ENCODE data around the gene PARP3. TPM values are rescaled to one million over a fixed set of nuclear protein-coding genes. Genes with fewer than 3 reads are reported as not detected.

Gene PARP3
- total and polyA plus RNA-seq, 9 of the 15 experiments (the other 6 are each of a cell fraction or from before 2014, with no cell fraction given): 0.46 to 6.6 (median 4.5) TPM

DNA sequence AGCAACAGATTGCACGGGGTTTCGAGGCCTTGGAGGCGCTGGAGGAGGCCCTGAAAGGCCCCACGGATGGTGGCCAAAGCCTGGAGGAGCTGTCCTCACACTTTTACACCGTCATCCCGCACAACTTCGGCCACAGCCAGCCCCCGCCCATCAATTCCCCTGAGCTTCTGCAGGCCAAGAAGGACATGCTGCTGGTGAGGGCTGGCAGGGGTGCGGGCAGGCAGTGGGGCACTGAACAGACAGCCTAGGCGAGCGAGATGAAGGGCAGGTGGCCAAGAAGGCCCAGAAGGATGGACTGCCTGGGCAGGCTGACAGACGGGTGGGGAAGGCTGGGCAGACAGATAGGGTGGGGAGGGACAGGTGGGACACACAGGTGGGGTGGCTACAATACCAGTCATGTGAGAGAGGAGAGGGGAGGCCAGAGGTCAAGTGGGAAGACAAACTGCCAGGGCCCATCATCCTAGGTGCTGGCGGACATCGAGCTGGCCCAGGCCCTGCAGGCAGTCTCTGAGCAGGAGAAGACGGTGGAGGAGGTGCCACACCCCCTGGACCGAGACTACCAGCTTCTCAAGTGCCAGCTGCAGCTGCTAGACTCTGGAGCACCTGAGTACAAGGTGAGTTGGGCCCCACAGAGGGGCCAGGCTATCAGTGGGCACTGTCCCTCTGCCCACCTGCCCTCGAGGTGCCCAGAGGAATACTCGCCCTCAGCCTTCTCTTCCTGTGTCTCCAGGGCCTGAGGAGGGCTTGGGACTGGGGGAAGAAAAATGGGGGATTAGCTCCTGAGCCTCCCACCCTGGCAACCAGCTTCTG, 3.1 kb downstream of the PARP3 start:
- Histone ChIP-seq H3K9me1 (ENCODE audit: control insufficient read depth, insufficient read depth, low read length) (no peaks in the 10 kb centered on the region), H3K36me3 (ENCODE audit: control insufficient read depth, insufficient read depth, low read length) (peaks cover 3% of the 10 kb centered on the region; the same call in 1 of the 3 replicates), H3K27me3 (ENCODE audit: control insufficient read depth in 2 of 2, insufficient read depth in 2 of 2, low read length in 2 of 2) (no peaks in the 10 kb centered on the region), H3K4me1 (replicated peaks in 1 of 2; ENCODE audit: control insufficient read depth in 2 of 2, insufficient read depth in 2 of 2, low read length in 2 of 2) (peaks cover 12 to 28% of the 10 kb centered on the region in 2 experiments; a peak in 4 of 5 replicates), H4K20me1 (replicated peaks; ENCODE audit: control insufficient read depth, insufficient read depth, low read length) (no peaks in the 10 kb centered on the region), H3K9me3 (replicated peaks; ENCODE audit: control insufficient read depth, insufficient read depth, low read depth, low read length) (no peaks in the 10 kb centered on the region), H3K9ac (ENCODE audit: insufficient read depth in 1 of 2, low read depth in 2 of 2, low read length in 2 of 2) (no peak overlapping the region), H3K4me2 (ENCODE audit: insufficient read depth, low read length) (no peak overlapping the region), H3K79me2 (ENCODE audit: control insufficient read depth, insufficient read depth, low read length) (peaks cover 15% of the 10 kb centered on the region), H3K27ac (ENCODE audit: extremely low read depth, low read depth, low read length) (no peak overlapping the region), H3K4me3 (no peak overlapping the region), H2AFZ (ENCODE audit: low read depth, low read length) (no peak overlapping the region)
- in situ Hi-C loops (cut with MboI) (no loop called here), intact Hi-C loops (cut with micrococcal nuclease) (no loop called here)
- BruUV-seq (replicated peaks): no TSS peak
- ChIA-PET CTCF (ENCODE audit: low intra/inter-chr PET ratio) (no interaction called here), POLR2A (interaction anchor here (1.0 to 1.1 kb wide), 2 partner anchors 9 to 24 kb away, joined by 3 read pairs; no protein-coding TSS in a partner anchor)
- DNase-seq (ENCODE audit: extremely low read depth in 1 of 4, low spot score in 3 of 4): no peak
- WGBS (ENCODE audit: insufficient coverage, low coverage, missing lambda C conversion rate): 33% methylated on average over 7 of the region's 18 CpGs
- no peak for ATAC-seq
- no peak for FAIRE-seq
- TF ChIP-seq, protein P1, sequence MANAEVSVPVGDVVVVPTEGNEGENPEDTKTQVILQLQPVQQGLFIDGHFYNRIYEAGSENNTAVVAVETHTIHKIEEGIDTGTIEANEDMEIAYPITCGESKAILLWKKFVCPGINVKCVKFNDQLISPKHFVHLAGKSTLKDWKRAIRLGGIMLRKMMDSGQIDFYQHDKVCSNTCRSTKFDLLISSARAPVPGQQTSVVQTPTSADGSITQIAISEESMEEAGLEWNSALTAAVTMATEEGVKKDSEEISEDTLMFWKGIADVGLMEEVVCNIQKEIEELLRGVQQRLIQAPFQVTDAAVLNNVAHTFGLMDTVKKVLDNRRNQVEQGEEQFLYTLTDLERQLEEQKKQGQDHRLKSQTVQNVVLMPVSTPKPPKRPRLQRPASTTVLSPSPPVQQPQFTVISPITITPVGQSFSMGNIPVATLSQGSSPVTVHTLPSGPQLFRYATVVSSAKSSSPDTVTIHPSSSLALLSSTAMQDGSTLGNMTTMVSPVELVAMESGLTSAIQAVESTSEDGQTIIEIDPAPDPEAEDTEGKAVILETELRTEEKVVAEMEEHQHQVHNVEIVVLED (CRISPR knock-in tag; IDR thresholded peaks at IDR 0.05): no peak
- TF ChIP-seq, protein P2, sequence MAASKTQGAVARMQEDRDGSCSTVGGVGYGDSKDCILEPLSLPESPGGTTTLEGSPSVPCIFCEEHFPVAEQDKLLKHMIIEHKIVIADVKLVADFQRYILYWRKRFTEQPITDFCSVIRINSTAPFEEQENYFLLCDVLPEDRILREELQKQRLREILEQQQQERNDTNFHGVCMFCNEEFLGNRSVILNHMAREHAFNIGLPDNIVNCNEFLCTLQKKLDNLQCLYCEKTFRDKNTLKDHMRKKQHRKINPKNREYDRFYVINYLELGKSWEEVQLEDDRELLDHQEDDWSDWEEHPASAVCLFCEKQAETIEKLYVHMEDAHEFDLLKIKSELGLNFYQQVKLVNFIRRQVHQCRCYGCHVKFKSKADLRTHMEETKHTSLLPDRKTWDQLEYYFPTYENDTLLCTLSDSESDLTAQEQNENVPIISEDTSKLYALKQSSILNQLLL (CRISPR knock-in tag; IDR thresholded peaks at IDR 0.05; ENCODE audit: borderline replicate concordance): no peak
- TF ChIP-seq KAT7 (CRISPR knock-in tag; IDR thresholded peaks at IDR 0.05; ENCODE audit: borderline replicate concordance) (no peak), ERF (CRISPR knock-in tag; IDR thresholded peaks at IDR 0.05) (no peak), DDX20 (tag; IDR thresholded peaks at IDR 0.05; ENCODE audit: low read depth) (no peak)
- TF ChIP-seq, protein P3, sequence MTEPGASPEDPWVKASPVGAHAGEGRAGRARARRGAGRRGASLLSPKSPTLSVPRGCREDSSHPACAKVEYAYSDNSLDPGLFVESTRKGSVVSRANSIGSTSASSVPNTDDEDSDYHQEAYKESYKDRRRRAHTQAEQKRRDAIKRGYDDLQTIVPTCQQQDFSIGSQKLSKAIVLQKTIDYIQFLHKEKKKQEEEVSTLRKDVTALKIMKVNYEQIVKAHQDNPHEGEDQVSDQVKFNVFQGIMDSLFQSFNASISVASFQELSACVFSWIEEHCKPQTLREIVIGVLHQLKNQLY (CRISPR knock-in tag; conservative IDR thresholded peaks at IDR 0.05): no peak
- TF ChIP-seq, protein P4, sequence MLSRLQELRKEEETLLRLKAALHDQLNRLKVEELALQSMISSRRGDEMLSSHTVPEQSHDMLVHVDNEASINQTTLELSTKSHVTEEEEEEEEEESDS (CRISPR knock-in tag; IDR thresholded peaks at IDR 0.05): no peak
- TF ChIP-seq, protein P5, sequence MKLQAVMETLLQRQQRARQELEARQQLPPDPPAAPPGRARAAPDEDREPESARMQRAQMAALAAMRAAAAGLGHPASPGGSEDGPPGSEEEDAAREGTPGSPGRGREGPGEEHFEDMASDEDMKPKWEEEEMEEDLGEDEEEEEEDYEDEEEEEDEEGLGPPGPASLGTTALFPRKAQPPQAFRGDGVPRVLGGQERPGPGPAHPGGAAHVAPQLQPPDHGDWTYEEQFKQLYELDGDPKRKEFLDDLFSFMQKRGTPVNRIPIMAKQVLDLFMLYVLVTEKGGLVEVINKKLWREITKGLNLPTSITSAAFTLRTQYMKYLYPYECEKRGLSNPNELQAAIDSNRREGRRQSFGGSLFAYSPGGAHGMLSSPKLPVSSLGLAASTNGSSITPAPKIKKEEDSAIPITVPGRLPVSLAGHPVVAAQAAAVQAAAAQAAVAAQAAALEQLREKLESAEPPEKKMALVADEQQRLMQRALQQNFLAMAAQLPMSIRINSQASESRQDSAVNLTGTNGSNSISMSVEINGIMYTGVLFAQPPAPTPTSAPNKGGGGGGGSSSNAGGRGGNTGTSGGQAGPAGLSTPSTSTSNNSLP (IDR thresholded peaks at IDR 0.05; ENCODE audit: borderline replicate concordance, low read depth, low read length): no peak
- TF ChIP-seq, protein P6, sequence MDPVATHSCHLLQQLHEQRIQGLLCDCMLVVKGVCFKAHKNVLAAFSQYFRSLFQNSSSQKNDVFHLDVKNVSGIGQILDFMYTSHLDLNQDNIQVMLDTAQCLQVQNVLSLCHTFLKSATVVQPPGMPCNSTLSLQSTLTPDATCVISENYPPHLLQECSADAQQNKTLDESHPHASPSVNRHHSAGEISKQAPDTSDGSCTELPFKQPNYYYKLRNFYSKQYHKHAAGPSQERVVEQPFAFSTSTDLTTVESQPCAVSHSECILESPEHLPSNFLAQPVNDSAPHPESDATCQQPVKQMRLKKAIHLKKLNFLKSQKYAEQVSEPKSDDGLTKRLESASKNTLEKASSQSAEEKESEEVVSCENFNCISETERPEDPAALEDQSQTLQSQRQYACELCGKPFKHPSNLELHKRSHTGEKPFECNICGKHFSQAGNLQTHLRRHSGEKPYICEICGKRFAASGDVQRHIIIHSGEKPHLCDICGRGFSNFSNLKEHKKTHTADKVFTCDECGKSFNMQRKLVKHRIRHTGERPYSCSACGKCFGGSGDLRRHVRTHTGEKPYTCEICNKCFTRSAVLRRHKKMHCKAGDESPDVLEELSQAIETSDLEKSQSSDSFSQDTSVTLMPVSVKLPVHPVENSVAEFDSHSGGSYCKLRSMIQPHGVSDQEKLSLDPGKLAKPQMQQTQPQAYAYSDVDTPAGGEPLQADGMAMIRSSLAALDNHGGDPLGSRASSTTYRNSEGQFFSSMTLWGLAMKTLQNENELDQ (CRISPR knock-in tag; IDR thresholded peaks at IDR 0.05; ENCODE audit: borderline replicate concordance): no peak
